Stomach (tissue), 4 donors: ENCODE data around the gene IGSF21.

Experiments used
- CTCF ChIP-seq, 7 experiments: fragments of 450-650 bp in 4 of 7; fragments of 200-600 bp in 3 of 7; sonication (generic) in 3 of 7; IDR thresholded peaks; one replicate each; pipeline ENCODE4 v1.5.1; 2016 to 2019; ENCODE audit warnings: antibody characterized with exemption in 7 of 7, control low read depth in 2 of 7, mild to moderate bottlenecking in 1 of 7
- EP300 ChIP-seq: sonication (generic); formaldehyde crosslinking; IDR thresholded peaks from one replicate; pipeline ENCODE4 v1.6.1; 2017; ENCODE audit warnings: antibody characterized with exemption
- POLR2A ChIP-seq, 4 donors: fragments of 450-650 bp; IDR thresholded peaks; one replicate each; pipeline ENCODE4 v1.6.1; 2016; ENCODE audit warnings: antibody characterized with exemption in 4 of 4, control low read depth in 2 of 4, mild to moderate bottlenecking in 1 of 4, moderate library complexity in 1 of 4
- POLR2AphosphoS5 ChIP-seq, 3 donors: sonication (generic); formaldehyde crosslinking; IDR thresholded peaks; one replicate each; pipeline ENCODE4 v1.6.1; 2016; ENCODE audit warnings: antibody characterized with exemption in 3 of 3

GRCh38 chr1:18116777-18117176 is 9.2 kb downstream of the IGSF21 start:
- TF ChIP-seq POLR2A (IDR thresholded peaks at IDR 0.05) (no peak), POLR2AphosphoS5 (IDR thresholded peaks at IDR 0.05) (no peak), CTCF (IDR thresholded peaks at IDR 0.05) (no peak), EP300 (no peak)
